HG02840 (cell line): ENCODE data around the gene MFSD1.

Source experiments
- ATAC-seq: cut with Tn5 transposase; IDR thresholded peaks from one replicate; pipeline ENCODE4 v1.9.1; 2021; ENCODE audit warnings: mild to moderate bottlenecking, moderate library complexity, moderate number of reproducible peaks; ENCODE audit not compliant: unreplicated experiment, low FRiP score

The MFSD1 gene

DNA sequence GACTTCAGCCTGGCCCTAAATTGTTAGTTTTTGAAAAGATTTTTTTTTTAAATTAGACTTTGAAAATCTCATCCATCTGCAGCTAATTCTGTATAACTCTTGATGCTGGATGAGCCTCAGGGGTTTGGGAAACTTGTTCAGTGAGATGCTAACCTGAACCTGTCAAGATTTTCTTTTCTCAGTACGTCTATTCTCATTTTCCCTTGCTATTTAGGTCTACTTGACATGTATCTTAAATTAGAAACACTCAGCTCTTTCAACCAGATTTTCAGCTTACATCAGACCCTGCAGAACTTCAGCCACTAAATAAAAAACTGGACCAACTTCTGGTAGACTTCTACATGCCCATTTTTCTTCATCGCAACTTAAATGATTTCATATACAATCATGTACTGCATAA lies 61.4 kb downstream of the MFSD1 start:
- ATAC-seq, result no peak

DNA sequence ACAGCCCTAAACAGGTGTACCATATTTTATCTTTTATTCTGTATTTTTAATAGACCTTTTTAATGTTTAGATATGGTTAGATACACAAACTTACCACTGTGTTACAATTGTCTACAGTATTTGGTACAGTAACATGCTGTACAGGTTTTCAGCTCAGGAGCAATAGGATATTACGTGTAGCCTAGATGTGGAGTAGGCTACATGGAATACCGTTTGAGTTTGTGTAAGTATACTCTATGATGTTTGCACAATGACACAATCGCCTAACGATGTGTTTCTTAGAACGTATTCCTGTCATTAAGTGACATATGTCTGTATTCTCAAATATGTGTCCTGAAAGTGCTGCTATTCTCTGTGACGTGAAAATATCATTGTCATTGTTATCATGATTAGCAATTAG lies 62.6 kb downstream of the MFSD1 start:
- no peak for ATAC-seq

DNA sequence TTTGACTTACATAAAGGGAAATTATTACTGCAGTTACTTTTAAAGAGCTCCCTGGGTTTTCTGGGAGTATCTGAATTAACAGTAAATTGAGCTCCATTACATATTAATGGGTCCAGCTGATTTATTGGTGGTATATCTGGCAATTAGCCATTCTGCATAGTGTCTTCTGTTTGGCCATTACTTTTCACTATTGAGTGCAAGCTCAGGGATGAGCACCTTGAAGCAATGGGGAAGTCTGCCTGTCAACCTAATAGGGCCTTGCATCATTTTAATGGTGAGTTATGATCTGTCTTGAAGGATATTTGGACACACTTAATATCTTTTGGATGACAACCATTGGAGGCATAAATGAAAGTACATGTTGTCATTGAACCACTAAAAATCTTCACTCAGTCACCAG lies 73.8 kb downstream of the MFSD1 start:
- no peak for ATAC-seq
